22Rv1 (cell line): Measurements from ENCODE around the gene MLLT3.
A peak's percentile ranks its signal among the peaks of the same experiment; 100 is the strongest.

Experiments
- H3K27ac ChIP-seq: fragments of 450-650 bp; 2 replicates; pipeline ENCODE4 v1.5.1; 2017
- CTCF ChIP-seq: fragments of 450-650 bp; IDR thresholded peaks from 2 replicates; pipeline ENCODE4 v1.5.1; 2017; ENCODE audit warnings: mild to moderate bottlenecking
- ZFX ChIP-seq: fragments of 450-650 bp; IDR thresholded peaks from 2 replicates; pipeline ENCODE4 v1.6.1; 2017; ENCODE audit warnings: antibody characterized with exemption, borderline replicate concordance

Gene MLLT3

GRCh38 chr9:20418485-20418884 is 203.8 kb downstream of the MLLT3 start:
- TF ChIP-seq ZFX (no peak), CTCF (no peak)
- H3K27ac ChIP-seq = no peak overlapping the region

- H3K27ac ChIP-seq = no peak overlapping the region
- TF ChIP-seq ZFX = no peak
- TF ChIP-seq CTCF = no peak
These were observed 204.8 kb downstream of the MLLT3 start for GRCh38 chr9:20417373-20418080.

- no peak overlapping the region for H3K27ac ChIP-seq
- no peak for TF ChIP-seq ZFX
- TF ChIP-seq CTCF = no peak
These were observed 208.1 kb downstream of the MLLT3 start for GRCh38 chr9:20414150-20414549.

- H3K27ac ChIP-seq = no peak overlapping the region
- TF ChIP-seq CTCF = no peak
- no peak for TF ChIP-seq ZFX
These were observed 212.8 kb downstream of the MLLT3 start for GRCh38 chr9:20409321-20410092.

- TF ChIP-seq ZFX (no peak), CTCF (no peak)
- no peak overlapping the region for H3K27ac ChIP-seq
These were observed 213.8 kb downstream of the MLLT3 start for GRCh38 chr9:20408513-20408912.

- TF ChIP-seq ZFX (no peak), CTCF (peak; percentile 26; the same call in 1 of the 2 replicates)
- H3K27ac ChIP-seq = no peak overlapping the region
These were observed 215.3 kb downstream of the MLLT3 start for GRCh38 chr9:20407013-20407412.

- H3K27ac ChIP-seq = no peak overlapping the region
- no peak for TF ChIP-seq CTCF
- no peak for TF ChIP-seq ZFX
These were observed 216.0 kb downstream of the MLLT3 start for GRCh38 chr9:20406344-20406743.
